Smooth muscle cell (in vitro differentiated cells): Measurements from ENCODE around the gene IFNL2. TPM values are rescaled to one million over a fixed set of nuclear protein-coding genes. Genes with fewer than 3 reads are reported as not detected.

ENCODE experiments used
- DNase-seq: peaks from one replicate; lab custom pipeline; 2025; ENCODE audit not compliant: unreplicated experiment; lab: John Stamatoyannopoulos, UW
- H2AFZ ChIP-seq: fragments of 200-600 bp; sonication (generic); 2 replicates; pipeline ENCODE4 v1.6.0; 2016; ENCODE audit warnings: antibody characterized with exemption, low read depth, mild to moderate bottlenecking
- H3F3A ChIP-seq: fragments of 200-600 bp; sonication (generic); 2 replicates; pipeline ENCODE4 v1.6.0; 2017; ENCODE audit warnings: antibody characterized with exemption, low read depth
- H3K27ac ChIP-seq: fragments of 200-600 bp; sonication (generic); 2 replicates; pipeline ENCODE4 v1.5.1; 2016; ENCODE audit warnings: low read depth, mild to moderate bottlenecking
- H3K27me3 ChIP-seq: fragments of 200-600 bp; sonication (generic); 2 replicates; pipeline ENCODE4 v1.6.1; 2016; ENCODE audit warnings: low read depth, mild to moderate bottlenecking
- H3K36me3 ChIP-seq: fragments of 200-600 bp; sonication (generic); 2 replicates; pipeline ENCODE4 v1.5.1; 2016; ENCODE audit warnings: low read depth
- H3K4me1 ChIP-seq: fragments of 200-600 bp; sonication (generic); 2 replicates; pipeline ENCODE4 v1.5.1; 2016; ENCODE audit warnings: low read depth
- H3K4me2 ChIP-seq: fragments of 200-600 bp; sonication (generic); 2 replicates; pipeline ENCODE4 v1.6.0; 2016; ENCODE audit warnings: mild to moderate bottlenecking
- H3K4me3 ChIP-seq: fragments of 200-600 bp; sonication (generic); 2 replicates; pipeline ENCODE4 v1.5.1; 2016; ENCODE audit warnings: mild to moderate bottlenecking
- H3K79me2 ChIP-seq: fragments of 200-600 bp; sonication (generic); 2 replicates; pipeline ENCODE4 v1.6.0; 2016; ENCODE audit warnings: low read depth, mild to moderate bottlenecking
- H3K9ac ChIP-seq: fragments of 200-600 bp; sonication (generic); 2 replicates; pipeline ENCODE4 v1.6.0; 2016; ENCODE audit warnings: low read depth
- H3K9me3 ChIP-seq: fragments of 200-600 bp; sonication (generic); replicated peaks from 2 replicates; pipeline ENCODE4 v1.5.1; 2016; ENCODE audit warnings: low read depth
- H4K20me1 ChIP-seq: fragments of 200-600 bp; sonication (generic); 2 replicates; pipeline ENCODE4 v1.6.0; 2016; ENCODE audit warnings: low read depth
- WGBS: methylation state at CpG from one replicate; pipeline ENCODE4 v1.1.7; 2016; ENCODE audit warnings: low lambda C conversion rate; 5-methylcytosine and 5-hydroxymethylcytosine counted together
- polyA plus RNA-seq: library from polyadenylated mRNA; unstranded; fragments of >200 nt; fragmentation: Nextera tagmentation; extraction: Ambion mirVana; gene quantifications from 2 replicates; pipeline ENCODE4 v1.2.1, GENCODE V29; 2016
- total RNA-seq: library from RNA; depleted of rRNA; stranded (reverse); fragments of >200 nt; gene quantifications from 2 replicates; pipeline ENCODE4 v1.2.3, GENCODE V29; 2014
- TF ChIP-seq, protein P1 (sequence below): fragments of 200-600 bp; sonication (generic); IDR thresholded peaks from 2 replicates; pipeline ENCODE4 v1.5.1; 2017; ENCODE audit warnings: borderline replicate concordance, mild to moderate bottlenecking, antibody characterized with exemption; ENCODE audit not compliant: insufficient read depth, poor library complexity, severe bottlenecking

IFNL2 gene
- total and polyA plus RNA-seq, 2 experiments from 2014 or later = not detected

DNA sequence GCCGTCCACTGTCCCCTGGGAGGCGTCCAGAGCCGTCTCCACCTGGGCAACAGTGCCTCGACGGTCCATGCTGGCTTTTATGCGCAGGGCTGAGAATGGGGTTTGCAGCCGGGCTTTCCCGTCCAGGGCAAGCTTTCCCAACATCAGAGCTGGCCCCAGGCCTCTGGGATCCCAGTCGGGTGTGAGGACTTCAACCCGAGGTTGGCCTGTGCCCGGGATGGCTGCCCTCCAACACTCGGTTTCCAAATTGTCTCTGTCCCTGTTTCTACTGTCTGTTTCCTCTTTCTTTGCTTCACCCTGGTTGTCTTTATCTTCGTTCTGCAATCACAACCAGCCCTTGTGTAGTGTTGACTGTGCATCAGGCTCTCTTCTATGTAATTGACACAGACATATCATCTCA is 19.4 kb upstream of the IFNL2 start, which contains the start of gene IFNL4:
Gene IFNL4 (minus strand): TSS at position 51 of the 400 bp plus-strand sequence.
- peaks cover 63% of the 10 kb centered on the region for H3K27me3 ChIP-seq
- 77% methylated on average over 13 of the region's 13 CpGs for WGBS
- no peaks in the 10 kb centered on the region for H3K79me2 ChIP-seq

DNA sequence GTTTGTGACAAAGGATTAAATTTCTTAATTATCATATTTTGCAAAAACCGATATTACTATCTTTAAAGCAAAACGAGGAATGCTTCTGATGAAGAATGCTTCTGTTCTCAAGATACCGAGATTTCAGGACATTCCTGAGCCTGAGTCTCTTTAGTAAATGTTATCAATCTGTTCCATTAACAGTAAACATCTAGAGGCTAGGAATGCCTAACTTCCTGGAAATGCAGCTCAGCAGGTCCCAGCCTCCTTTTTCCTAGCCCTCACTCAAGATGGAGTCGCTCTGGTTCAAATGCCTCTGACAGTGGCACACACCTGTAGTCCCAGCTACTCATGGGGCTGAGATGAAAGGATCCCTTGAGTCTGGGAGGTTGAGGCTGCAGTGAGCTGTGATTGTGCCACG is 17.1 kb upstream of the IFNL2 start:
- Histone ChIP-seq H3K79me2 (no peaks in the 10 kb centered on the region), H3K27ac (no peak overlapping the region), H3F3A (no peaks in the 10 kb centered on the region), H4K20me1 (no peaks in the 10 kb centered on the region), H2AFZ (no peak overlapping the region), H3K27me3 (peaks cover 63% of the 10 kb centered on the region), H3K9me3 (no peaks in the 10 kb centered on the region), H3K36me3 (no peaks in the 10 kb centered on the region), H3K4me3 (no peak overlapping the region), H3K9ac (no peak overlapping the region), H3K4me2 (no peak overlapping the region), H3K4me1 (no peaks in the 10 kb centered on the region)
- TF ChIP-seq, protein P1, sequence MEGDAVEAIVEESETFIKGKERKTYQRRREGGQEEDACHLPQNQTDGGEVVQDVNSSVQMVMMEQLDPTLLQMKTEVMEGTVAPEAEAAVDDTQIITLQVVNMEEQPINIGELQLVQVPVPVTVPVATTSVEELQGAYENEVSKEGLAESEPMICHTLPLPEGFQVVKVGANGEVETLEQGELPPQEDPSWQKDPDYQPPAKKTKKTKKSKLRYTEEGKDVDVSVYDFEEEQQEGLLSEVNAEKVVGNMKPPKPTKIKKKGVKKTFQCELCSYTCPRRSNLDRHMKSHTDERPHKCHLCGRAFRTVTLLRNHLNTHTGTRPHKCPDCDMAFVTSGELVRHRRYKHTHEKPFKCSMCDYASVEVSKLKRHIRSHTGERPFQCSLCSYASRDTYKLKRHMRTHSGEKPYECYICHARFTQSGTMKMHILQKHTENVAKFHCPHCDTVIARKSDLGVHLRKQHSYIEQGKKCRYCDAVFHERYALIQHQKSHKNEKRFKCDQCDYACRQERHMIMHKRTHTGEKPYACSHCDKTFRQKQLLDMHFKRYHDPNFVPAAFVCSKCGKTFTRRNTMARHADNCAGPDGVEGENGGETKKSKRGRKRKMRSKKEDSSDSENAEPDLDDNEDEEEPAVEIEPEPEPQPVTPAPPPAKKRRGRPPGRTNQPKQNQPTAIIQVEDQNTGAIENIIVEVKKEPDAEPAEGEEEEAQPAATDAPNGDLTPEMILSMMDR = no peak
- WGBS = 80% methylated on average over 5 of the region's 5 CpGs
- no peak for DNase-seq

More for the DNA sequence above, 19.4 kb upstream of the IFNL2 start, which contains the start of gene IFNL4:
- H4K20me1 ChIP-seq = no peaks in the 10 kb centered on the region
- no peaks in the 10 kb centered on the region for H3K9me3 ChIP-seq
- no peaks in the 10 kb centered on the region for H3K4me1 ChIP-seq
- no peak within 1 kb of the TSS for H3K9ac ChIP-seq
- H3K36me3 ChIP-seq = no peaks in the 10 kb centered on the region
- peak within 1 kb of the TSS; percentile 5 for H3K4me3 ChIP-seq
- DNase-seq = no peak
- H3K27ac ChIP-seq = no peak within 1 kb of the TSS
- H3F3A ChIP-seq = no peaks in the 10 kb centered on the region
- TF ChIP-seq, protein P1 = no peak
- H3K4me2 ChIP-seq = peak within 1 kb of the TSS; percentile 78
- H2AFZ ChIP-seq = peak within 1 kb of the TSS; percentile 43

DNA sequence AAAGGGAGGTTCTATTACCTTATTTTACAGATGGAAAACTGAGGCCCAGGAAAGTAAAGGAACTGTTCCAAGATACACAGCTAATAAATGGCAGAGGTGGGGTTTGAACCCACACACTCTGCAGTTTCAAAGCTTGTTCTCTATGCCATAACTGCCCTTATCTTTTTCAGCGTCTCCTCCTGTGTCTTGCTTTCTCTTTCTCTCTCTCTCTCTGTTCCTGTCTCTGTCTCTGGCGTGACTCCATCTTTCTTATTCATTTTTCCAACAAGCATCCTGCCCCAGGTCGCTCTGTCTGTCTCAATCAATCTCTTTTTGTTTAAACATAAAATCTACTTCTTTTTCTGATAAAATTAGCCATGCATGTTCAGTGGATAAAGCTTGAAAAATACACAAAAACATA is 16.4 kb upstream of the IFNL2 start:
- TF ChIP-seq, protein P1 = no peak
- H3K79me2 ChIP-seq = no peaks in the 10 kb centered on the region
- H3K9ac ChIP-seq = no peak overlapping the region
- DNase-seq = no peak
- WGBS = 59% methylated on average over 3 of the region's 3 CpGs
- peaks cover 62% of the 10 kb centered on the region for H3K27me3 ChIP-seq
- no peaks in the 10 kb centered on the region for H3K9me3 ChIP-seq
- H3F3A ChIP-seq = no peaks in the 10 kb centered on the region
- no peak overlapping the region for H3K27ac ChIP-seq
- H3K4me2 ChIP-seq = no peak overlapping the region
- no peaks in the 10 kb centered on the region for H4K20me1 ChIP-seq
- H3K4me1 ChIP-seq = no peaks in the 10 kb centered on the region
- H3K36me3 ChIP-seq = no peaks in the 10 kb centered on the region
- no peak overlapping the region for H3K4me3 ChIP-seq
- no peak overlapping the region for H2AFZ ChIP-seq

DNA sequence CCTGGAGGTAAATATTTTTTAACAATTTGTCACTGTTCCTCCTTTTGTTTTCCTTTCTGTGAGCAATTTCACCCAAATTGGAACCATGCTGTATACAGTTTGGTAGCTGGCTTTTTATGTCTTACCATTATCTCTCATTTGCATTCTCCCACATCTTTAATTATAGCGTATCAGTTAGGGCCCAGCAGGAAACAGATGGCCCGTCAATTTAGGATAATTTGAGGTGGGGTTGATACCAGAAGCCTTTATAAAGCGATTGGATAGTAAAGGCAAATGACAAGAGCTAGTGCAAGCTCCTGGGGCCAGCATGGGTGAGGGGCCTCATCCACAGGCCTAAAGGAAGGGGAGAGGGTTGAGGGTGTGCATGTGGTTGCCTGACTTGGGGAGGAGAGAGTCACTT is 15.7 kb upstream of the IFNL2 start:
- Histone ChIP-seq H2AFZ (no peak overlapping the region), H3F3A (no peaks in the 10 kb centered on the region), H3K79me2 (no peaks in the 10 kb centered on the region), H3K4me1 (no peaks in the 10 kb centered on the region), H3K9me3 (no peaks in the 10 kb centered on the region), H3K36me3 (no peaks in the 10 kb centered on the region), H3K9ac (no peak overlapping the region), H3K27ac (no peak overlapping the region), H3K4me3 (no peak overlapping the region), H4K20me1 (no peaks in the 10 kb centered on the region), H3K4me2 (no peak overlapping the region), H3K27me3 (peaks cover 56% of the 10 kb centered on the region)
- TF ChIP-seq, protein P1 = no peak
- DNase-seq = no peak
- 78% methylated on average over 3 of the region's 3 CpGs for WGBS
